AG09309 (cell line): ENCODE results near the gene ELOVL2.

Source experiments
- DNase-seq: peaks from one replicate; pipeline ENCODE4 v3.0.0-alpha.2; 2010; ENCODE audit warnings: low read depth
- H3K4me3 ChIP-seq: 2 replicates; pipeline ENCODE4 v1.5.1; 2011; ENCODE audit warnings: mild to moderate bottlenecking, low read depth, low read length, moderate library complexity; ENCODE audit not compliant: control insufficient read depth
- CTCF ChIP-seq: IDR thresholded peaks from 2 replicates; pipeline ENCODE4 v1.5.1; 2011; ENCODE audit warnings: mild to moderate bottlenecking, low read depth, low read length, inconsistent platforms; ENCODE audit not compliant: insufficient read depth, control insufficient read depth; ENCODE audit errors: missing control alignments

Gene ELOVL2

DNA sequence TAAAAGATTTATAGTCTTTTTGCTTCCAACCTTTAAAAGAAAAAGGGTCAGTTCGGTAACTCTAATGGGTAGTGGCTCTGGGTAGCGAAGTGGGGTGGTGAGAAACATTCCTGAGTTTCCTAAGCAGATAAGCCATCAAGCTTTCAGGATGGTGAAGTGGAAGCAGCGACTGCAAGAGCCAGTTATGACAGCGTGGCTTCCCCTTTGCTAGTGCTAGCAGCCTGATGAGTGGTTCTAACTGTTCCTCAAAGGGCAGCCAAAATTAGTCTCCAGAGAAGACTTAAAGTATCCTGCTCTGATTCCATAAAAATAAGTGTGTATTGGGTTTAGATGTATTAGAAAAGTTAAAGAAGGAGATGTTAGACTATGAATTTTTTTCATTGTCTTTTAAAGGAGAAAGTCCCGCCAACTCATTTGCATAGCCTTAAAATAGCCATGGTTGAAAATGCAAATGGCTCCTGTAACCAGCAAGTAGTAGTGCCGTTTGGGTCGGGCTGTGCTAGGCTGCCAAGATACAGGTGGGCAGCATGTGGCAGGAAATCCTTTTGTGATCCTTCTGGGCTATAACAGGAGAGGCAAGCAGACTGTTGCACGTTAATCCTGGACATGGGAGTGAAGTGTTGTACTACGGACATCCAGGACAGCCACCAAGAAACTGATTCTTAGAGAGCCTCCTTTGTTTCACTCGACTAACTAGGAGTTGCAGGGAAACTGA, 18.0 kb downstream of the ELOVL2 start:
- H3K4me3 ChIP-seq: no peak overlapping the region
- TF ChIP-seq CTCF: no peak
- no peak for DNase-seq

GRCh38 chr6:11025130-11025529, 19.0 kb downstream of the ELOVL2 start:
- no peak for DNase-seq
- TF ChIP-seq CTCF: no peak
- H3K4me3 ChIP-seq: no peak overlapping the region

DNA sequence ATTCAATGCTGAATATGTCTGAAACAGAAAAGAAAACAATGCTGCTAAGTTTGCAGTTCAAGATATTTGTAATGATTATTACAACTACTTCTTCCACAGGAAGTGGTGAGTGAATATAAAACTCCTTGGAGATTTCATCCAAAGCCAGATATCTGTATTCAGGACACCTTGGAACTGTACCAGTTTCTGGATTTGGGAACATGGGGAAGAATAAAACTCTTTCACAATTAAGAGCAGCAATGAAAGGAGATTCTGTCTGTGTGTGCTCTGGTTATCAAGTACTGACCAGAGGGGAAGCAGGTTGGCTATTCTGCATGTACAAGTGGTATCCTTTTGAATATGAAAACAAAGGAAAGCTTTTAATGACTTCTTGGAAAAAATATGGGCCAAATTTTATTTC, 21.1 kb downstream of the ELOVL2 start:
- no peak for DNase-seq
- H3K4me3 ChIP-seq: no peak overlapping the region
- no peak for TF ChIP-seq CTCF

DNA sequence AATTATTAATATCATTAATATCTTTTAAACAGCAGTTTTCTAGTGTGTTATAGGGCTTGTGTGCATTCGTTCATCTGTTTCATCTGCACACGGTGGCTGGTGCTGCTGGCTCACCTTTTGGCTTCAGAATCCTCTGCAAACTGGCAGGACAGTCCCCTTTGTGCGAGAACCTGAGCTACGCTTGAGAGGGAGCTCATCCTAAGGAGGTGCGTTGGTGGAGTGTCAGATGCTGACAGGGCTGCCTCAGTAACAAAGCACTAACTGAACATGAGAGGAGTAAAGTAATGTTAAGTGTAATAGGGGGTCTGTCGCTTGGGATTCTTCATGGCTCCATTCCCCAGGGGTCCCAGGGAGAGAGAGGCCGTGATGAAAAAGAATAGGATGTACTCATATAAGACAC, 22.4 kb downstream of the ELOVL2 start:
- no peak for TF ChIP-seq CTCF
- DNase-seq: no peak
- H3K4me3 ChIP-seq: no peak overlapping the region

- no peak for DNase-seq
- TF ChIP-seq CTCF: no peak
- H3K4me3 ChIP-seq: no peak overlapping the region
Measured at GRCh38 chr6:11021003-11021402, 23.1 kb downstream of the ELOVL2 start.

GRCh38 chr6:11018225-11018624, 25.9 kb downstream of the ELOVL2 start:
- TF ChIP-seq CTCF: no peak
- no peak overlapping the region for H3K4me3 ChIP-seq
- no peak for DNase-seq
